GM18499 (cell line): ENCODE results near the gene L3MBTL3.

Experiments
- ATAC-seq: cut with Tn5 transposase; IDR thresholded peaks from one replicate; pipeline ENCODE4 v1.9.1; 2021; ENCODE audit warnings: moderate number of reproducible peaks; ENCODE audit not compliant: insufficient read depth, unreplicated experiment

L3MBTL3 gene

DNA sequence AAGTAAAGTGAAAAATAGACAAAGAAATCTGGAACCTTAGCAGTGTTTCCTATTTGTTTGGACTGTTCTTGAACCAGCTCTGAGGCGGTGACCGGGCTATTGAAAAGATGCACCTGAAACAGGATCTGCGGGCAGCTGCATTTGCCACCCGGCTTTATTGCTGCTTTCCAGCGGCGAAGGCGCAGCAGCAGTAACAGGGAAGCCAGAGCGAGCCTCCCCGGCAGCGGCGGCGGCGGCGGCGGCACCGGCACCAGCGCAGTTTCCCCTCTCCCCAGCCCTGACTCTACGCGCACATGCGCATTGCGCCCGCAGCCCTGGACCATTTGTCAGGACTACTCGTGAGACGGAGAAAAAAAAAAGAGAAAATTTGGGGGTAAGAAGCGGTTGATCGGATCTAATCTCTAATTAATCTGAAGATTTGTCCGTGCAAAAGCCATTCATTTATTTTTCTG, at the start of gene L3MBTL3:
Gene L3MBTL3 (plus strand): TSS at position 290 of the 452 bp plus-strand sequence. CDS start 24,119 bp downstream, outside the sequence.
- peak; percentile 46 for ATAC-seq

DNA sequence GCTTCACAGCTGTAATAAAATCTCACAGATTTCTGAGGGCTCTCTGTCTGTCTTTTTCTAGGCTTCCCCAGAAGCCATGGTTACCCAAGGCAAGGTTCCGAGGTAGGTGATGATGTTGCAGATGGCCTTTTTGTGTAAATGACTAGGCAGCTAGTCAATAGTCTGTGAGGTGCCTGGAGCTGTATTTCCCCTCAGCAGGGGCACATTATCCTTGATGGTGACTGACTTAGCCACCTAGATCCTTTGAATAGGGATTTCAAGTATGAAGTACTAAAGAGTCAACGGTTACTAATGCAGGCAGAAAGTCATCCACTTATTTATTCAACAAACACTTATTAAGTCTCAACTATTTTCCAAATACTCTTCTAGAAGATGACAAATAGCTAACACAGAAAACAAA, 49.3 kb upstream of the L3MBTL3 start:
- ATAC-seq: no peak

DNA sequence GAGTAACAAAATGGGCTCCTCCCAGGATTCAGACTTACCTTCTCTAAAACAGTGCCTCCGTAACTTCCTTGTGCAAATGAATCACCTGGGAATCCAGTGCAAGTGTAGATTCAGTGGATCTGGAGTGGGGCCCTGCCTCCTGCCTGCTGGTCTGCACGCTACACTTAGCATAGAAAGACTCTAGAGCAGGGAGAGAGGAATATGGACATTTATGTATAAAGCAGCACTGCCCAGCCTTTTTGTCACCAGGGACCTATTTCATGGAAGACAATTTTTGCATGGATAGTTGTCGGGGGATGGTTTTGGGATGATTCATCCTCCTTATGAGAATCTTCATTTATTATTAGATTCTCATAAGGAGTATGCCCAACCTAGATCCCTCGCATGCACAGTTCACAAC, 42.3 kb upstream of the L3MBTL3 start:
- ATAC-seq: no peak

DNA sequence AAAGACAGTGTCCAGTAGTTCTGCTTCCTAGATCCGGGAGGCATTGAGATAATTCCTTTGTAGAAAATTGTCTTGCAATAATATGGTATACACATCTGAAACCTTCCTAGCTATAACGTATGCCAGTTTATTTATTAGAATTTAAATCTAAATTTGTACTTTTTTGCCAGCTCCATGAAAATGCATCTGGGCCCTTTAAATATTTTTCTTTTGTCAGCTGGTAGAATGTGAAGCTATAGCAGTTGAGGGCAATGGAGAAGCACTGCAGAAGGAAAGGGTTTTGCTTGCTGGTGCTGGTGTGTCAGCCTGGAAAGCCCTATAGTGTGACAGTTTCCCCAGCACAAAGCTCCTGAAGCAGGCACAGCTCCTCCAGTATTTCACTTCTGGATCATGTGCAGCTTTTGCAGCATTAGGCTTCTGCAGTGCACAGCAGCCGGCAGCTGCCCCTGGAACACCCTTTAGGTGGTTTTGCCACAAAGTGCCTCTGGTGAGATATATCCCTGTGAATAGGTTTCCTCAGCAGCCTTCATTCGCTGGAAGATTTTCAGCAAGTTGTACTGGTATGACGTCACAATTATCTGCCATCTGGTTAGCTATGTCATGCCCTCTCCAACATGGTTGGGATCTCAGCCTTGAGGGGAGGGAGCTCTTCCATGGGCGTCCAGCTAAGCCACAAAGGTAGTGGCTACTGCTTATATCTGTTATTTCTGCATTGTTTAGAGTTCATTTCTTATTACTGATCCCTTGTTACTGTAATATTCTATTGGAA, 40.0 kb upstream of the L3MBTL3 start:
- ATAC-seq: no peak

DNA sequence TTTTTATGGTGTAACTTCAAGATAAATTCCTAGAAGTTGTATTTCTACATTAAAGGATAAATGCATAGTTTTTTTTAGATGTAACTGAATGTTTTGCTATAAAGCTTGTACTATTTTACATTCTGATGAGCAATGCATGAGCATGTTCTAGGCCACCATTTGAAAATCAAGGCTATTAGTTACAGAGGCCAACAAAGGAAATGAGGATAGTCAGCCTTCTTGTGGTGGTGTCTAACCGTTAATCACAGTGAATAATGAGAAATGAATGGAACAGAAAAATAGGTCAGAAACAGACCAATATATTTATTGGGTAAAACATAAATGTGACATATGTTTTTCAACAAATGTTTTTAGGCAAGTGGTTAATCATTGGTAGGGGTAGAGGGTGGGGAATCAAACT, 37.6 kb upstream of the L3MBTL3 start:
- ATAC-seq: no peak

DNA sequence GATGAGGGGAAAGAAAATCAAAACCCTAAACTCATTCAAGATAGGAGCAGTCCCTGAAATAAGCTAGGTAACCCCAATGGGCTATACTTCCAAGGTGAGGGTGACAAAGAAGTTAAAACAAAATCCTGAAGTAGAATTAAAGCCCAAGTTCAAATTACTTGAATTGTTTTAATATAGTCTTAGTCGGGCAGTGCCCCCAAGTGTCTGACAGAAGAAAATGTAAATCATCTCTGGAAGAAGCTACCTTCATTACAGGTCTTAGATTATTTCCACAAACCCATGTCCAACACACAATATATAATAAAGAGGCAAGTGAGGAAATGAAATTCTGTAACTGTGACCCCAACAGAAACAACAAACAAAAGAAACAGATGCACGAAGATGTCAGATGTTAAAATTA, 36.8 kb upstream of the L3MBTL3 start:
- ATAC-seq: no peak

DNA sequence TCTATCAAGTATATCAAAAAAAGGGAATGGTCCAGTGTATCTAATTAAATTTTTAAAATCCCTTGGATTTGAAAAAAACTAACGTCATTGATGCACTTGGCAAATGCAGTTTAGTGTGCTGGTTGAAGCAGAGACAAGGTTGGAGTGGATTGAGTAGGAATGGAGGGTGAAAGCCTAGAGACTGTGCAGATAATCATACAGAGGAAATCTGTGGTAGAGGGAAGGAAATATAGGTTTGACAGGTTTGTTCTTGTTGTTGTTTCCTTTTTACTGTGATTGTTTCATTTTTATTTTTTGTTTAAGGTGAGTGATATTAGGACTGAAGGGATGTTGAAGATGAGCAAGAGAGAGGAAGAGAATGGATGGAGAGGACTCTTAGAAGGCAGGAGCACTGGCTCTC, 29.0 kb upstream of the L3MBTL3 start:
- ATAC-seq: no peak

DNA sequence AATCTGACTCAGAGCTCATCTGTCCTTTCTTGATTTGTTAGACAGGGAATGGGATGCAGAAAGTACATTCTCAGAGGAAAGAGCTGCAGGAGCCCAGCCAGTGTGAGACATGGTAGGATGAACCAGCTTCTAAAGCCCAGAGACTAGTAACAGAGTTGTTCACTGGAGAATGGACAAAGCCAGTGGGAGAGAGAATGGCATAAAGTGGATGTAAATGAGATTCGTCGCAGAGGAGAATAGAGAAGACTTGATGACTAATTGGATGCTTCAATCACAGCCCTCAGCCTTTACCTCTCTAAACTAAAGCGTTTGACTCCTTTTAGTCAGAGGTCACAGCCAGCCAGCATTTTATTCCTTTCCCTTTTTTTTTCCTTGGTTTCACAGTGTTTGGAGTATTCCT, 25.5 kb upstream of the L3MBTL3 start:
- ATAC-seq: no peak

DNA sequence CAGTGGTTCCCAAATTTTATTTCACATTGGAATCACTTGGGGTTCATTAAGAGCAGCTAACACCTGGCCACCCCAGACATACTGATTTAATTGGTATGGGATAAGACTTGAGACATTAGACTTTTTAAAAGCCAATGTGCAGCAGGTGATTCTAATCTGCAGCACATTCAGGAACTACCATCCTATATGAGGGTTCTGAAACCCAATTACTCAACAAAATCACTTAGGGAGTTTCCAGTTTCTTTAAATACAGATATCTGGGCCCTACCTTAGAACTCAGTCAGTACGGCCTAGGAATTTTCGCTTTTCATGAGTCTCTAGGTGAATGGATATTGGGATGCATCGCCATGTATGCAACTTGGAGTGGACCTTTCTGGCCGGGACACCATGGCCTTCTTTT, 24.0 kb upstream of the L3MBTL3 start:
- no peak for ATAC-seq

DNA sequence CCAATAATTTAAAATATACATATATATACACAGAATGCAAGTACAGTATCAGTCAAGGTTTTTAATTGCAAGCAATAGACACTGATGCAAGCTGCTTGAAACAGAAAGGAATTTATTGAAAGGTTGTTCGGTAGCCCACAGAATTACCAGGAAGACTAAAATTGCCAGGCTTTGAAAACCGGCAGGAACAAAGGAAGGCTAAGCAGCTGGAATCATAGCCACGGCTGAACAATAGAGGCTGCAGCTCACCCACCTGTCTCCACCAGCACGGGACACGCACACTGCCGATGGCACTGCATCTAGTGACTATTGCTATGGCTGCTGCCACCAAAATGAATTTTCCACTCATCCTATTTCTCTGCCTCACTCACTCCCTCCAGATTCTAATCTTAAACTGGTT, 22.0 kb upstream of the L3MBTL3 start:
- no peak for ATAC-seq

DNA sequence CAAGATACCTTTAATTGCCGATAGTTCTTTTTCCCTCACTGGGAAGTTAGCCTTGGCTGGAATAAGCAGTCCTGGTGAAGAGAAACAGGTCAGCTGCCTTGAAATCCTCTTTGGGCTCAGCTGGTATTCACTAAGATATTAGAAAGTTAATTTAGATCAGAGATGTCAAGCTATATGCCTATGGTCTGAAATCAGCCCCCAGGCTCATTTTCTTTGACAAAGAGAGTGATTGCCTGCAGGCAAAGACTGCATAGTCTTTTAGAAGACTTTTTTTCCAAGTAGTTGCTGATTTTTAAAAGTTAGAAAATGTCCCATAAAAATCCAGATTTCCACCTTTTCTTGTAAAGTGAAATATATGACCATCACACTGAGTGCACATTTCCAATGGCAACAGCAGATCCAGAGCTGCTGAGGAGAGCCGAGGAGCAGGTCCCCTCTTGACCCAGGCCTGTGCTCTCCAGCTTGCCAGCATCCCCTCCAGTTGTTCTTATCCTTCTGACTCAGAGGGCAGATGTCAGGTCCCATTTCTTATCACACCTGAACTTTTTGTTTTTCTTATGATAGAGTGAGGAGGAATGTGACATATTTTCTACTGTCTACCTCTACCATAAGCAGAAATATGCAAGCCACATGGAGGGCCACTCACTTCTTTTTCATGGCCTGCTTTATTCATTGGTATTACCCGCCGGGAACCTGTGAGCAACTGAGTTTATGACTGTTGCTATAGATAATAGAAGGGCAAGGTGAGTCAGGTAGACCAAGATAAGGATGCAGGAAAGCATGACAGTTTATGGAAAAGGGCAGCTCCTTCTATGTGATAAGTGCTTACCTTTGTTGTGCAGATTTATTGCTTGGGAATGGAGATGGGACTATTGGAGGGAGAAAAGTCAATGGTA, 17.6 kb upstream of the L3MBTL3 start:
- ATAC-seq: no peak

DNA sequence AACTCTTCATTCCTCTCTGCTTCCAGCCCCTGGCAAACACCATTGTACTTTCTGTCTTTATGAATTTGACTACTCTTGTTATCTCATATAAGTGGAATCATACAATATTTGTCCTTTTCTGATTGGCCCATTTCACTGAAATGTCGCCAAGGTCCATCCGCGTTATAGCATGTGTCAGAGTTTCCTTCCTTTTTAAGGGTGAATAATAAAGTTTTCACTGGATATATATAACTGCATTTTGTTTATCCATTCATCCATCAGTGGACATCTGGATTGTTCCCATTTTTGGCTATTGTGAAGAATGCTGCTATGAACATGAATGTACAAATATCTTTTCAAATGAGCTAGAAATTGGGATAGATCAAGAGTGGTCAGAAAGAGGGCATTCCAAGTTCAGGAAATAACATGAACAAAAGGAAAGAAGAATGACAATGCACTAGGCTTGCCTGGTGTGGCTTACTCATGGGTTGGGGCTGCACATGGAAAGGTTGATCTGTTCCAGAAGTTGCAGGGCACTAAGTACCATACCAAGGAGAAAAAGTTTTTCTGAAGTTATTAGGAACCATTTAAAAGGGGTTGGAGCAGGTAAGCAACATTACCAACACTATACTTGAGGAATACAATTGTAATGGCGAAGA, 10.0 kb upstream of the L3MBTL3 start:
- no peak for ATAC-seq

DNA sequence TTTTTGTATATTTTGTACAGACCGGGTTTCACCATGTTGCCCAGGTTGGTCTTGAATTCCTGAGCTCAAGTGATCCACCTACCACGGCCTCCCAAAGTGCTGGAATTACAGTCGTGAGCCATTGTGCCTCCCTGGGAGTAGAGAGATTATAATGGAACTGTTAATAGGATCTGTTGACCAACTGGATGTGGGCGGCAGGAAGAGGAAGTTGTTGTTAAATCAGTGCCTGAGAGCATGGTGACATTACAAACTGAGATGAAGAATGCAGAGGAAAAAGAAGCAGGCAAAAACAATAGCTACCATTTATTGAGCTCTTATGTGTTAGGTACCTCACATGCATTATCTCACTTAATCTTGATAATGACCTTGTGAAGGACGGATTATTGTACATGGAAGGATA, 9.2 kb upstream of the L3MBTL3 start:
- no peak for ATAC-seq

DNA sequence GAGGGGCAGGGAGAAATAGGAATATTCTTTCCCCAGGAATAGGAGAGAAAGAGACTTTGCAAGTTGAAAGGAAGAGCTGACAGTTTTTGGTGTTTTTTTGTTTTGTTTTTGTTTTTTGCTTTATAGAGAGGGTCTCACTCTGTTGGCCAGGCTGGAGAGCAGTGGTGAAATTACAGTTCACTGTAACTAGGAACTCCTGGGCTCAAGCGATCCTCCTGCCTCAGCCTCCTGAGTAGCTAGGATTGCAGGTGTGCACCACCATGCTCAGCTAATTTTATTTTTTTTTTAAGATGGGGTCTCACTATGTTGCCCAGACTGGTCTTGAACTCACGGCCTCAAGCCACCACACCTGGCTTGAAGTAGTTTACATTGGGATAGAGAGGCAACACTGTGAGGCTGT, 8.0 kb upstream of the L3MBTL3 start:
- ATAC-seq: no peak

DNA sequence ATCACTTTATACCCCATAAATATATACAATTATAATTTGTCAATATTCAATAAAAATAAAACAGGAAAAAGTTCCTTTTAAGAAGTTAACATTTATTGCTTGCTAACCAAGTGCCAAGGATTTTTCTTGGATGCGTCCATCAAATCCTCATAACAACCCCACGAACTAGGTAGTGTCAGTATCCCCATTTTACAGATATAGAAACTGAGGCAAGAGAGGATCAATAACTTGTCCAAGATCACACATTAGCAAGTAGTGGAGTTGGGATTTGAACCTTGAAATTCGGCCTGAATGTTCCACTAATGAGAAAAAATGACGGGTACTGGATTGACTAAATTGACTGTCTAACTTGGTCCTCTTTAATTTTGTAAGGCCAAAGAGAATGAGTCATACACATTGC, 5.7 kb upstream of the L3MBTL3 start:
- no peak for ATAC-seq

DNA sequence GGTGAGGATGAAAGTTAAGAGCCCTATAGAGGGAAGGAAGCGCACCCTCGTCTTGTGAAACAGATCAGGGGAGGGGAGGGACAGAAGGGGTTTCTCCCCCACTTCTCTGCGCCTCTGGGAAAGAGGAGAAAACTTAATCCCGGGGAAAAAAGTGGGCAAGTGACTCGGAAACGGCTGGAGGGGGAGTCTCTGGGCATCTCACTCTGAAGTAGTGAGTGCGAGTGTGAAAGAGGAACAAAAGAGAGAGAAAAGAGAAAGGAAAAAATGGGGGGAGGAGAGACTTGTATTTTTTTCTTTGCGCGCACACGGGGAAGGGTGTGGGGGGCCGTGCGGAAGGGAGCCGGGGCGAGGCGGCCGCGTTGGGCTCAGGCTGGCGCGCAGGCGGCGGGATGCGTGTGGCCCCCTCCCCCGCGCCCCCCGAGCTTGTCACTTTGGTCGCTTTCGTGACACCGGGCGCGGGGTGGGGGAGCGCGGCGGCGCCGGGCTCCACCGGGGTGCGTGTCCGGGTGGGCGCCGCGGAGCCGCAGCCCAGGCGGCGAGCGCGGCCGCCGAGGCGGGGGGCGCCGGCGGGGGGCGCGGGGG, 454 bp downstream of the L3MBTL3 start:
- no peak for ATAC-seq

DNA sequence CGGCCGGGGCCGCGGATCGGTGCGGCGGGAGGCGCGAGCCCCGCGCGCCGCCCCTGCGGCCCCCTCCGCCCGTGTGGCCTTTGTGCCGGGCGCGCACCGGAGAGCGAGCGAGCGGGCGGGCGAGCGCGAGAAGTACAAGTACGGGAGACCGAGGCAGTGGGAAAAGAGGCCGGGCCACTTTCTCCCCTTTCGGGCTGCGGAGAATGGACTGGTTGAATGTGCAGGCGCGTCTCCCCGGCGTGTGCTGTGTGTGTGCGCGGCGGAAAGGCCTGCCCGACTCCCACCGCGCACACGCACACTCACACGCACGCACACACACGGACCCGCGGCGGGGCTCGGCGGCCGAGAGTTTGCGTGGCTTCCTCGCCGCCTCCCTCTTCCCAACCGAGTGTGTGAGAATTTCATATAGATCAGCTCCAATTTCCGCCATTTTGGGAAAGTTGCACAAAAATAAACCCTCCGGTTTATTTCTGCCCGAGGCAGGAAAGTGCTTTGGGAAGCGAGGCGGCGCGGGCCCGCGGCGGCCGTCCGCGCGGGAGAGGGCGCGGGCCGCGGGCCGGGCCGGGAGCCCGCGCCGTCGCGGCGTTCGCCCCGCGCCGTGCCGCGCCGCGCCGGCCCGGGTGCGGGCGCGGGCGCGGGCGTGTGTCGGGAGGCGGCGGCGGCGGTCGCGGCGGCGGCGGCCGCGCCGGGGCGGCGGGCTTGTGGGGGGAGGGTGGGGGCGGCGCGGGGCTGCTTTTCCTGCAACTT, 1.1 kb downstream of the L3MBTL3 start:
- ATAC-seq: no peak

DNA sequence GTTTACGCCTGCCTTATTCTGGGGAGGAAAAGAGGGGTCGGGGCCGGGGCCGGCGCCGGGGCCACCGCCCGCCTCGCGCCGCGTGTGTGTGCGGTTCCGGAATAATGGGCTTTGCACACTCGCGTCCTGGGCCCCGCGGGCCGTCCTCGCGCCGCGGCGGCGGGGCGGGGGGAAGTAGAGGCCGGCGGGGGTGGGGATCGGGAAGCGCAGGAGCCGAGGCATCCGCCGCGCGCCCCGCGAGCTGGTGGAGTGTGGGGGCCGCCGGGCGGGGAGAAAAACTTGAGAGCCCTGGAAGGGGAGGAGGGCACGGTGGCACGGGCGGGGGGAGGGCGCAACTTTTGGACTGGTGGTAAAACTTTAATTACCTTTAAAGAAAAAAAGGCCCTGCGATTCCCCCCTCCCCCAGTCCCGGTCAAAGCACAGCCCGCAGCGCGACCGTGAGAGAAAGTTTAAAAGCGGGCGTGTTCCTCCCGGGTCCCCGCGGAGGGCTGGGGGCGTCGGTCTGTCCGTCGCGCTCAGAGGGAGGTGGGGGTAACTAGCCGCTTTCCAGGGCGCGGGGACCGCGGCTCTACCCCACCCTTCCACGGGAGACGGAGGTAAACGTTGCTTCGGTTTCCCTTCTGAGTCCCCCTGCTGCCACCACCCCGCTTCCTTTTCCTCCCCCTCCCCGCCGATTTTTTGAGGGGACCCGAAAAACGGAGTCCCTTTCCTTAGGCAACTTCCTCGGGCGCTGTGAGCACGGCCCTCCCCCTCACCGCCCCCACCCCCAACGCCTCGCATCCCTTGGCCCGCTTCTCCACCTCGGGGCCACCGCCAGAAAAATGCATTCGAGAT, 1.9 kb downstream of the L3MBTL3 start:
- no peak for ATAC-seq
